ENCODE measurements around the gene SLC30A5. TPM values are rescaled to one million over a fixed set of nuclear protein-coding genes. Genes with fewer than 3 reads are reported as not detected.
"Not testable (repeated sequence)": the region's sequence is repeated elsewhere in the genome, so short reads cannot be mapped to it uniquely, and the experiment has no call there.

The SLC30A5 gene
- total RNA-seq, 1 donor from 2014 or later, result 24.7 TPM

DNA sequence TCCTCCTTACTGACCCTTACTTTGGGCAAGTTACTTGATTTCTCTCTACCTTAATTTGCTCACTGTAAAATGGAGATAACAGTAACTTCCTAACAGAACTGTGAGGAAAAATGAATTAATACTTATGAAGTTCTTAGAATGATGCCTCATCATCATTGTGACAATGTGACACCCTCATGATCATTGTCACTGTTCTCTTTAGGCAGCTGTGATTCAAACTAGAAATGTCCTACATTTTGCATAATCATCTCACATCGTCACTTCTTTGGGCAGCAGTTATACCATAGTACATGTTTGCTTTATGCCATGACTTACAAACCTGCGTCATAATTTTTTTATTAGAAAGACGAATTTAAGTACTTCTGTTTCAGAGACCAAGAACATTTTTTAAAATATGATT lies 9.7 kb downstream of the SLC30A5 start:
- ATAC-seq (no peak), DNase-seq (ENCODE audit: low spot score) (no peak)

DNA sequence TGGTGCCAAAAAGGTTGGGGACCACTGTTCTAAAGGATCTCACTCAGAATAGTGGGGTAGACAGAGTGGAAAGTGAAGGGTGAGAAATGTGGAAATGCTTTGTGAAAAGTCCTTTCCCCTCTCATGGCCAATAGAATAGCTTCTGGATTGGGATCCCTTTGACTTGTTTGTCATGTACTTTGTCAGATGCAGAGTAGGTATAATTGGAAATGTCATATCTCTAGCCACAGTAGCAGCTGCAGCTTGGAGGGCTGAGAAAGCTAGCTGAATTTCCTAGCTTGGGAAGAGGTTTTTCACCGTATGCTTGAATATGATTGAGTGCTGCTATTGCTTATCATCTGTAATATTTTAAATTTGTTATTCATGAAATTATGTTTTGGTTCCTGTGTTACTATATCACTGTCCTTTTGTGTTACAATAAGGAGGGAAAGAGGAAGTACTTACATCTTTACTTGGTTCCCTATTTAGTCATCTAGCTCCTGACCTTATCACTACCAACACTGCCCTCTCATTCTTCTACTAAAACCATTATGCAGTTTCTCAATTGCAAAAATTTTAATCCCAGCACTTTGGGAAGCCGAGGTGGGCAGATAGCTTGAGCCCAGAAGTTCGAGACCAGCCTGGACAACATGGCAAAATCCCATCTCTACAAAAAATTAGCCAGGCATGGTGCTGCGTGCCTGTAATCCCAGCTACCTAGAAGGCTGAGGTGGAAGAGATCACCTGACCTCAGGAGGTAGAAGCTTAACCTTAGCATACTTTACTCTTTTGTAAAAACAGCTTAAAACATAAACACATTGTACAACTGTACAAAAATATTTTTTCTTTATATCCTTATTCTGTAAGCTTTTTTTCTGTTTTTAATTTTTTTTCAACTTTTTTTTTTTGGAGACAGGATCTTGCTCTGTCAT lies 12.4 kb downstream of the SLC30A5 start:
- DNase-seq (ENCODE audit: low spot score) (no peak), ATAC-seq (no peak)

DNA sequence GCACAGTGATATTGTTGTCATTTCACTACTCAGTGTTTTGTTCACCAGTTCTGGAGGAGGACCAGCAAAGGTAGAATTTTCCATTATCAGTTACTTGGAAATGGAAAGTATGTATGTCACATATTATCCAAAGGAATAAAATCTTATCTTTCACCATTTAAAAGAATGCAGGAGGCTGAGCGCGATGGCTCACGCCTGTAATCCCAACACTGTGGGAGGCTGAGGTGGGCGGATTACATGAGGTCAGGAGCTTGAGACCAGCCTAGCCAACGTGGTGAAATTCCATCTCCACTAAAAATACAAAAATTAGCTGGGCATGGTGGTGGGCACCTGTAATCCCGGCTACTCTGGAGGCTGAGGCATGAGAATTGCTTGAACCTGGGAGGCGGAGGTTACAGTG lies 14.6 kb downstream of the SLC30A5 start:
- not testable (repeated sequence) for DNase-seq (ENCODE audit: low spot score); ATAC-seq

DNA sequence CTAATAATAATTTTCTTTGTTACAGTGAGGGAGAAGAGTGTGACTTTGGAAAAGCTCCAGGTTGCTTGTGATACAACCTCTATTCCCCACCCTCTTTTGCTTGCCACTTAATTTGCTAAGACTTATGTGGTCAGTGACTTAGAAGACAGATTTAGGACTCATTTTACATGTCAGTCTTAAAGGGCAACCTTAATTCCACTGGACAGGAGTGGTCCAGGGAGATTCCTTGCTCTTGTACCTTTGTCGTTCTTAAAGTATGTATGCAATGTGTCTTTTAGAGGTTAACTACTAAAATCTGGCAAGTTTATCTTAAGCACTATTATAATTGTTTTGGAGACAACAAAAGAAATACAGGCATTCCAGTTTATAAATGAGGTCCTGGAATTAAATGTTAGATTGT lies 20.0 kb downstream of the SLC30A5 start:
- no peak for DNase-seq (ENCODE audit: low spot score)
- no peak for ATAC-seq

DNA sequence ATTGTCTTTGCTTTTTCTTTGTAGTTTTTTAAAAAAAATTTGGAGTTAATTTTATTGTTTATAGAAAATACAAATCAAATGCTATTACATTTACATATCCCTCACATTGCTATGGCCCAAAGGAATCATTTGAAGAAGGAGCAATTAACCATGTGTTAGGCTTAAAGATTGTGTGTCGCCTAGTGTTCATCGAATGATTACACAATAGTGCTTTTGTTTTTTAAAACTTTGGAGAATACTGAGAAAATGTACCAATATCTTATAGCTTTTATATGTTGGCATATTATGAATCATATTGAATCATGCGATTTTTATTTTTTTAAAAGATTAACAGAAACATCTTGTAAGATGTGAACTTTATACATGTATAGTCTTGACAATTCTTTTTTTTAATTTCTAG lies 21.7 kb downstream of the SLC30A5 start:
- ATAC-seq (no peak), DNase-seq (ENCODE audit: low spot score) (no peak)

DNA sequence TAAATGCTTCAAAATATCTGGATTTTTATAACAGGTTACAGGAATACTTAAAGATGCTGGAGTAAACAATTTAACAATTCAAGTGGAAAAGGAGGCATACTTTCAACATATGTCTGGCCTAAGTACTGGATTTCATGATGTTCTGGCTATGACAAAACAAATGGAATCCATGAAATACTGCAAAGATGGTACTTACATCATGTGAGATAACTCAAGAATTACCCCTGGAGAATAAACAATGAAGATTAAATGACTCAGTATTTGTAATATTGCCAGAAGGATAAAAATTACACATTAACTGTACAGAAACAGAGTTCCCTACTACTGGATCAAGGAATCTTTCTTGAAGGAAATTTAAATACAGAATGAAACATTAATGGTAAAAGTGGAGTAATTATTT lies 35.6 kb downstream of the SLC30A5 start:
- DNase-seq (ENCODE audit: low spot score), result no peak
- ATAC-seq, result no peak

DNA sequence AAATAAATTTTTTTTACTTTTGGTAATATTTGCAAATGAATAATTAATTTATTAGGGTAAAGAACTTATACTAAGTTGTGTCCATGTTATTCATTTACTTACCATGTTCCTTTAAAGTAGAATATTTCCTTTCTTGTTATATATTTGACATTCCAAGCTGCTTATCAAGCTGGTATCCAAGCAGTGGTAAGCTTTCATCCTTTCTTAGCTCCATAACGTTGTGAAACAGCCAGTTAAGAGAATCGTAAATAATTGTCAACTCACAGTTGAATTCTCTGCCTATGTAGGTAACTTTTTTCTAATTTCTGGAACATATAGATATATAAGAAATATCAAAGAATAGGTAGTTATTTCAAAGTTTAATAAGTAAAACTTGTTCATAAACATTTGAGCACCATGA lies 36.4 kb downstream of the SLC30A5 start:
- no peak for DNase-seq (ENCODE audit: low spot score)
- ATAC-seq, result no peak

DNA sequence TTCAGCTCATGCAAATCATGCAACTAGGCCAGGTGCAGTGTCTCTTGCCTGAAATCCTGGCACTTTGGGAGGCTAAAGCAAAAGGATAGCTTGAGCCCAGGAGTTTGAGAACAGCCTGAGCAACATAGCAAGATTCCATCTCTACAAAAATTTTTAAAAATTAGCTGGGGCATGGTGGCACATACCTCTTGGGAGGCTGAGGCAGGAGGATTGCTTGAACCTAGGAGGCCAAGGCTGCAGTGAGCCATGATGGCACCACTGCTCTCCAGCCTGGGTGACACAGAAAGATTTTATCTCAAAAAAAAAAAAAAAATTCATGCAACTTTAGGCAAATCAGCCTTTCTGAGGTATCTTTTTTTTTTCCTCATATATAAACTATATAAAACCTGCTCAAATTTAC lies 37.5 kb downstream of the SLC30A5 start:
- no peak for DNase-seq (ENCODE audit: low spot score)
- no peak for ATAC-seq

DNA sequence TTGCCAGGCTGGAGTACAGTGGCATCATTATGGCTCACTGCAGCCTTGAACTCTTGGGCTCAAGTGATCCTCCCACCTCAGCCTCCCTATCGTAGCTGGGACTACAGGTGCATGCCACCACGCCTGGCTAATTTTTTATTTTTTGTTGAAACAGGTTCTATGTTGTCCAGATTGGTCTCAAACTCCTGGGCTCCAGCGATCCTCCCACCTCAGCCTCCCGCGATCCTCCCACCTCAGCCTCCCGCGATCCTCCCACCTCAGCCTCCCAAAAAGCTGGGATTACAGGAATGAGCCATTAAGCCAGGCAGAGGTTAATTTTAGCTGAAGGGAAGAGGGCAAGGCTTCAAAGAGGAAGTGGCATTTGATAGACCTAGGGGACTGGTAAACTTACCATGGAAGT lies 40.3 kb downstream of the SLC30A5 start:
- DNase-seq (ENCODE audit: low spot score) (no peak), ATAC-seq (no peak)

DNA sequence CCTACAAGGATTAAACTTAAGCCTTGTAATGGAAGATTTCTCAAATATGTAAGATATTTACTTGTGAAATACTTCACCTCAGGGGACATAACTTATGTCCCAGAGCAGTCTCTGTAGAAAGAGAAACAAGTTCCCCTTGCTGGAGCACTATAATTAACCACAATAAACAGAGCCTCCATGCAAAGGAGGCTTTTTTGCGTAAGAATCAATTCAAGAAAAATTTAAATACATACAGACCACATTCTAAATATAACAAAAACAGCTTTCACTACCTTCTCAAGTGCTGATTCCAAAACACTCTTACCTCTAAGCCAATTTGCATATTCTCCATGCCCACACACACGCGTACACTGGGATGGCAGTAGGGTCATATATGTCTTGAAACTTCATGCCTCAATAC lies 42.5 kb downstream of the SLC30A5 start:
- ATAC-seq (no peak), DNase-seq (ENCODE audit: low spot score) (no peak)

DNA sequence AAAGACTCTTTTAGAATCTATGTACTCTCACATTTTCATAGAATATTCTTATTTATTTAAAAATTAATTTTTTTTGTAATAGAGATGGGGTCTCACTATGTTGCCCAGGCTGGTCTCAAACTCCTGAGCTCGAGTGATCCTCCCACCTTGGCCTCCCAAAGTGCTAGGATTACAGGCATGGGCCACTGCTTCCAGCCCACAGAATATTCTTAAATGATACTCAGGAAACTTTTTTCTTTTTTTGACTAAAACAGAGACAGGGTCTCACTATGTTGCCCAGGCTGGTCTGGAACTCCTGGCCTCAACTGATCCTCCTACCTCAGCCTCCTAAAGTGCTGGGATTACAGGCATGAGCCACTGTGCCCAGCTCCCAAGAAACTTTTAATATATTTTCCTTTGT lies 43.4 kb downstream of the SLC30A5 start:
- DNase-seq (ENCODE audit: low spot score); ATAC-seq: not testable (repeated sequence)

DNA sequence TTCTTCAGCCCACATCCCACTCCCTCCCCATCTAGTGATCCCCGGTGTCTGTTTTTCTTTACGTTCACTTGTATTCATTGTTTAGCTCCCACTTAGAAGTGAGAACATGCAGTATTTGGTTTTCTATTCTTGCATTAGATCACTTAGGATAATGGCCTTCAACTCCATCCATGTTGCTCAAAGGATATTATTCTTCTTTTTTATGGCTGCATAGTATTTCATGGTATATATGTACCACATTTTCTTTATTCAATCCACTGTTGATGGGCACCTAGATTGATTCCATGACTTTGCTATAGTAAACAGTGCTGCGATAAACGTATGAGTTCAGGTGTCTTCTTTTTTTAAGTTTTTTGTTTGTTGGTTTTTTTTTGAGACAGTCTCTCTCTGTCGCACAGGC lies 44.0 kb downstream of the SLC30A5 start:
- ATAC-seq, result no peak
- no peak for DNase-seq (ENCODE audit: low spot score)

DNA sequence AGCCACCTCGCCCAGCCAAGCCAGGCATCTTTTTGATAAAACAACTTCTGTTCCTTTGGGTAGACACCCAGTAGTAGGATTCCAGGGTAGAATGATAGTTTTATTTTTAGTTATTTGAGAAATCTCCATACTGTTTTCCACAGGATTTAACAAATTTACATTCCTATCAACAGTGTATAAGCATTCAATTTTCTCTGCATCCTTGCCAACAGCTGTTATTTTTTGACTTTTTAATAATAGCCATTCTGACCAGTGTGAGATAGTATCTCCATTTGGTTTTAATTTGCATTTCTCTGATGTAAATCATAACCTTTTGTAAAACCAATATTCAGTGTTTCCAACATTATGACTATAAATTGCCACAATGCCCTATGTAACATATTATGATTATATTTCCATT lies 45.0 kb downstream of the SLC30A5 start:
- ATAC-seq (no peak), DNase-seq (ENCODE audit: low spot score) (no peak)

DNA sequence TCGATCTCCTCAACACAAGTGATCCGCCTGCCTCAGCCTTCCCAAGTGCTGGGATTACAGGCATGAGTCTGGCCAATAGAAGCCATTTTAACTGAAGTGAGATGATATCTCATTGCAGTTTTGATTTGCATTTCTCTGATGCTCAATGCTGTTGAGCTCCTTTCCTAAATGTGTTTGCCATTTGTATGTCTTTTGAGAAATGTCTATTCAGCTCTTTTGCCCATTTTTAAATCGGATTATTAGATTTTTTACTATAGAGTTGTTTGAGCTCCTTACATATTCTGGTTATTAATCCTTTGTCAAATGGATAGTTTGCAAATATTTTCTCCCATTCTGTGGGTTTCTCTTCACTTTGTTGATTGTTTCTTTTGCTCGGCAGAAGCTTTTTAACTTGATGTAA lies 46.4 kb downstream of the SLC30A5 start:
- not testable (repeated sequence) for ATAC-seq; DNase-seq (ENCODE audit: low spot score)

DNA sequence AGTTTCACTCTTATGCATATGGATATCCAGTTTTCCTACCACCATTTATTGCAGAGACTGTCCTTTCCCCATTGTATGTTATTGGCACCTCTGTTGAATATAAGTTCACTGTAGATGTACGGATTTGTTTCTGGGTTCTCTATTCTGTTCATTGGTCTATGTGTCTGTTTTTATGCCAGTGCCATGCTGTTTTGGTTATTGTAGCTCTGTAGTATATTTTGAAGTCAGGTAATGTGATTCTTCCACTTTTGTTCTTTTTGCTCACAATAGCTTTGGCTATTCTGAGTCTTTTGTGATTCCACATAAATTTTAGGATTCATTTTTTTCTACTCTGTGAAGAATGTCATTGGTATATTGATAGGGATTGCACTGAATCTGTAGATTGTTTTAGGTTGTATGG lies 47.0 kb downstream of the SLC30A5 start:
- ATAC-seq (no peak), DNase-seq (ENCODE audit: low spot score) (no peak)

DNA sequence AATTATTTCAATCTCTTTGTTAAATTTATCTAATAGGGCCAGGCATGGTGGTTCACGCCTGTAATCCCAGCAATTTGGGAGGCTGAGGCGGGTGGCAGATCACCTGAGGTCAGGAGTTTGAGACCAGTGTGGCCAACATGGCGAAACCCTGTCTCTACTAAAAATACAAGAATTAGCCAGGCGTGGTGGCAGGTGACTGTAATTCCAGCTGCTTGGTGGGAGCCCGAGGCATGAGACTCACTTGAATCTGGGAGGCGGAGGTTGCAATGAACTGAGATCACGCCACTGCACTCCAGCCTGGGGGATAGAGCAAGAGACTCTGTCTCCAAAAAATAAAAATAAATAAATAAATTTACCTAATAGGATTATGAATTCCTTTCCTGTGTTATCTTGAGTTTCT lies 54.8 kb downstream of the SLC30A5 start:
- ATAC-seq; DNase-seq (ENCODE audit: low spot score): not testable (repeated sequence)

DNA sequence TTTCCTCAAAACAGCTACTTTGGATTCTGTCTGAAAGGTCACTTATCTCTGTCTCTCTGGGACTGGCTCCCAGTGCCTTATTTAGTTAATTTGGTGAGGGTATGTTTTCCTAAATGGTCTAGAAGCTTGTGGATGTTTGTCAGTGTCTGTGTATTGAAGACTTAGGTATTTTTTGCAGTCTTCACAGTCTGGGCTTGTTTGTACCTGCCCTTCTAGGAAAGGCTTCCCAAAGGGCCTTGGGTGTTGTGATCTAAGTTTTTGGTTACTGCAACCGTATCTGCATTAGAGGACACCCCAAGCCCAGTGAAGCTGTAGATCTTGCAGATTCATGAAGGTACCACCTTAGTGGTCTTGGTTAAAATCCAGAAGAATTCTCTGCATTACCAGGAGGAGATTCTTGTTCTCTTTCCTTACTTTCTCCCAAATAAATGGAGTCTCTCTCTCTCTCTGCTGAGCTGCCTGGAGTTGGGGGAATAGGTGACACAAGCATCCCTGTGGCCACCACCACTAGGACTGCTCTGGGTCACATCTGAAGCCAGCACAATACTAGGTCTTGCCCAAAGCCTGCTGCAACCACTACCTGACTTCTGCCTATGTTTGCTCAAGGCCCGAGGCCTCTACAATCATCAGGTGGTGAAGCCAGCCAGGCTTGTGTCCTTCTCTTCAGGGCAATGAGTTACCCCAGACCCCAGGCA lies 55.3 kb downstream of the SLC30A5 start:
- DNase-seq (ENCODE audit: low spot score) (no peak), ATAC-seq (no peak)

DNA sequence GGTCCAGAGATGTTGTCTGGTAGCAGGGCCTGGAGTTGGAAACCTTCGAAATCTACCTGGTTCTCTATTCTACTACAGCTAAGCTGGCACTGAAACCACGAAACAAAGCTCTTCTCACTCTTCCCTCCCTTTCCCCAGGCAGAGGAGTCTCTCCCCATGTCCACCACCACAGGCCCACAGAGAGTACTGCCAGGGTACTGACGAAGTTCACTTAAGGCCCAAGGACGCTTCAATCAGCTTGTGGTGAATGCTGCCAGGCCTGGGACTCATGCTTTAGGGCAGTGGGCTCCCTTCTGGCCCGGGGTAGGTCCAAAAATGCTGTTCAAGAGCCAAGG lies 55.8 kb downstream of the SLC30A5 start:
- ATAC-seq (no peak), DNase-seq (ENCODE audit: low spot score) (no peak)

DNA sequence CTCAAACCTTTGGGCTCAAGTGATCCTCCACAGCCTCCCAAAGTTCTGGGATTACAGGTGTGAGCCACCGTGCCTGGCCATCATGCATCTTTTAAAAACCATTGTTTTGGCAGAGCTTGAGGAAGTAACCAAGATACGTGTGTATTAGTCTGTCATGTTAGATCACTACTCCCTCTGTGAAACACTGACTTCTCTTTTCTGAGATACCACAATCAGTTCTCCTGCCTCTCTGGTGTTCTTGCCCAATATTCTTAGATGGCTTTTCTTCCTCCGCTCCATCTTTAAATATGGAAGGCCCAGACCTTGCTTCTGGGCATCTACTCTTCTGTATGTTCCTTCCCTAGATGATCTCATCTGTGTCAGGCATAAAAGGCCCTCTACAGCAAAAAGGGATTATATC lies 58.9 kb downstream of the SLC30A5 start:
- ATAC-seq (no peak), DNase-seq (ENCODE audit: low spot score) (no peak)

DNA sequence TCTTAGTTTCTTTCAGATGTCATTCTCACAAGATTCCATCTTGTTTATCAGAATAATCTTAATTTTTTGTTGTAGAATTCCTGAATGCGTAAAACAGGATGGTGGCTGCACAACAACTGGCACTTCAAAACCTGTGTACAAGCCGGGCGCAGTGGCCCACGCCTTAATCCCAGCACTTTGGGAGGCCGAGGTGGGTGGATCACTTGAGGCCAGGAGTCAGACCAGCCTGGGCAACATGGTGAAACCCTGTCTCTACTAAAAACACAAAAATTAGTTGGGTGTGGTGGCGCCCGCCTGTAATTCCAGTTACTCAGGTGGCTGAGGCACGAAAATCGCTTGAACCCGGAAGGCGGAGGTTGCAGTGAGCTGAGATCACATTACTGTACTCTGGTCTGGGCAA lies 62.6 kb downstream of the SLC30A5 start:
- DNase-seq (ENCODE audit: low spot score), result no peak
- ATAC-seq, result no peak

DNA sequence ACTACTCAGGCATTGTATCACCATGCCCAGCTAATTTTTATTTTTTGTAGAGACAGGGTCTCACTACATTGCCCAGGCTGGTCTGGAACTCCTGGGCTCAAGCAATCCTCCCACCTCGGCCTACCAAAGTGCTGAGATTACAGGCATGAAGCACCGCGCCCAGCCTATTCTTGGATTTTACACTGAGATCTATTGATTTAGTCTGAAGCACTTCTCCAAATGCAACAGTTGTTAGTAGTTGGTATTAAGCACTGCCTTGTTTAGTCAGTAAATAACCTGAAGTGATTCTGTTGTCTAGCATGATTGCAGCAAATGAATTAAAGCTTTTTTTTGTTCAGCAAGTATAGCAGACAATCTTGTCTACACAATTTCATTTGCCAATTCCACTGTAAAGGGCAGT lies 64.2 kb downstream of the SLC30A5 start:
- no peak for DNase-seq (ENCODE audit: low spot score)

DNA sequence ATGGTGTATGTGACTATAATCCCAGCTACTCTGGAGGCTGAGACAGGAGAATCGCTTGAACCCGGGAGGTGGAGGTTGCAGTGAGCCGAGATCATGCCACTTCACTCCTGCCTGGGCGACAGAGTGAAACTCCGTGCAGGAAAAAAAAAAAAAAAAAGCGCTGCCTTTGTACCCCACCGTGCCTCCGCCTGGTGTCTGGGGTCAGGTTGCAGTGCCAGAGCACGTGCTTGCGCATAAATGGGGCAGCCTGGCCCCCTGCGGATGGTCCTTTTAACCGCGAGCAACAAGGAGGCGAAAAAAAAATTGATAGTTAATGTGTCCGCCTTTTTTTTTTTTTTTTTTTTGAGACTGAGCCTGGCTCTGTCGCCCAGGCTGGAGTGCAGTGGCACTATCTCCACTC lies 66.8 kb downstream of the SLC30A5 start:
- ATAC-seq (no peak), DNase-seq (ENCODE audit: low spot score) (no peak)

More for the DNA sequence above, 64.2 kb downstream of the SLC30A5 start:
- no peak for ATAC-seq

Measured in left lobe of liver (tissue), 2 donors.